ENCODE data around the gene ARPC5. TPM values are rescaled to one million over a fixed set of nuclear protein-coding genes. Genes with fewer than 3 reads are reported as not detected.

ARPC5 gene
- polyA plus RNA-seq, 3 donors, result 110 to 1,089 (median 1,064) TPM

- Histone ChIP-seq H3K36me3 (replicated peaks in 1 of 2; ENCODE audit: control insufficient read depth in 1 of 2, insufficient read depth in 2 of 2, low read length in 2 of 2) (no peaks in the 10 kb centered on the region), H3K4me2 (replicated peaks; ENCODE audit: extremely low read depth, low read length, poor library complexity, severe bottlenecking) (peak overlapping the region; percentile 51), H4K20me1 (ENCODE audit: insufficient read depth, low read length) (peaks cover 5% of the 10 kb centered on the region), H3K4me1 (ENCODE audit: control insufficient read depth in 1 of 2, insufficient read depth in 2 of 2, low read length in 2 of 2) (peaks cover 68 to 86% of the 10 kb centered on the region in 2 donors), H3K27me3 (ENCODE audit: control insufficient read depth in 2 of 2, insufficient read depth in 2 of 2, low read length in 2 of 2) (no peaks in the 10 kb centered on the region), H2AFZ (ENCODE audit: insufficient read depth, low read depth, low read length, poor library complexity, severe bottlenecking) (no peak overlapping the region), H3K9me3 (replicated peaks in 1 of 2; ENCODE audit: control insufficient read depth in 1 of 2, insufficient read depth in 1 of 2, low read length in 2 of 2) (no peaks in the 10 kb centered on the region), H3K27ac (ENCODE audit: low read depth in 1 of 2, low read length in 2 of 2) (peak overlapping the region; percentile 82 to 98), H3K79me2 (ENCODE audit: insufficient read depth, low read length) (peaks cover 30% of the 10 kb centered on the region), H3K9ac (ENCODE audit: insufficient read depth, low read length, poor library complexity, severe bottlenecking) (peak overlapping the region; percentile 22), H3K4me3 (replicated peaks in 1 of 3; ENCODE audit: low read depth in 2 of 3, low read length in 3 of 3) (peak overlapping the region in 1 of 3 experiments; percentile 30)
- H3K27ac Mint-ChIP-seq, result peak overlapping the region; percentile 97 to 100 (median 98)
- H3K4me3 Mint-ChIP-seq, result peak overlapping the region; percentile 60 to 80
- WGBS (ENCODE audit: insufficient coverage), result 0% methylated on average over 1 of the region's 3 CpGs
- TF ChIP-seq CTCF (IDR thresholded peaks at IDR 0.05), result no peak
- intact Hi-C loops (cut with micrococcal nuclease), result no loop called here
- peaks cover 75% of the 10 kb centered on the region for H3K4me1 Mint-ChIP-seq
- peaks cover 0 to 4% (median 0%) of the 10 kb centered on the region in 3 donors for H3K27me3 Mint-ChIP-seq (ENCODE audit: low read depth in 3 of 3)
- peak; percentile 84 to 91 (median 91) for DNase-seq
- H3K36me3 Mint-ChIP-seq, result peaks cover 7 to 21% of the 10 kb centered on the region in 2 donors
- H3K9me3 Mint-ChIP-seq, result peaks cover 0 to 7% (median 0%) of the 10 kb centered on the region in 7 donors
These were observed 42.2 kb downstream of the ARPC5 start for GRCh38 chr1:183593356-183593755.

GRCh38 chr1:183592733-183593132 is 42.9 kb downstream of the ARPC5 start:
- Histone ChIP-seq H4K20me1 (ENCODE audit: insufficient read depth, low read length) (peaks cover 5% of the 10 kb centered on the region), H3K9me3 (replicated peaks in 1 of 2; ENCODE audit: control insufficient read depth in 1 of 2, insufficient read depth in 1 of 2, low read length in 2 of 2) (no peaks in the 10 kb centered on the region), H3K4me1 (ENCODE audit: control insufficient read depth in 1 of 2, insufficient read depth in 2 of 2, low read length in 2 of 2) (peaks cover 66 to 85% of the 10 kb centered on the region in 2 donors), H3K27me3 (ENCODE audit: control insufficient read depth in 2 of 2, insufficient read depth in 2 of 2, low read length in 2 of 2) (no peaks in the 10 kb centered on the region), H3K79me2 (ENCODE audit: insufficient read depth, low read length) (peaks cover 36% of the 10 kb centered on the region), H3K36me3 (replicated peaks in 1 of 2; ENCODE audit: control insufficient read depth in 1 of 2, insufficient read depth in 2 of 2, low read length in 2 of 2) (no peaks in the 10 kb centered on the region), H3K4me2 (replicated peaks; ENCODE audit: extremely low read depth, low read length, poor library complexity, severe bottlenecking) (peak overlapping the region; percentile 51), H3K4me3 (replicated peaks in 1 of 3; ENCODE audit: low read depth in 2 of 3, low read length in 3 of 3) (peak overlapping the region in 1 of 3 experiments; percentile 30), H2AFZ (ENCODE audit: insufficient read depth, low read depth, low read length, poor library complexity, severe bottlenecking) (no peak overlapping the region), H3K9ac (ENCODE audit: insufficient read depth, low read length, poor library complexity, severe bottlenecking) (peak overlapping the region; percentile 22), H3K27ac (ENCODE audit: low read depth in 1 of 2, low read length in 2 of 2) (peak overlapping the region; percentile 82 to 98)
- peak overlapping the region; percentile 97 to 100 (median 98) for H3K27ac Mint-ChIP-seq
- no peak for TF ChIP-seq CTCF (IDR thresholded peaks at IDR 0.05)
- no peak overlapping the region for H3K4me3 Mint-ChIP-seq
- DNase-seq, result peak in 1 of 3 donors; percentile 44
- intact Hi-C loops (cut with micrococcal nuclease), result no loop called here
- peaks cover 10 to 20% of the 10 kb centered on the region in 2 donors for H3K36me3 Mint-ChIP-seq
- 58% methylated on average over 7 of the region's 7 CpGs for WGBS (ENCODE audit: insufficient coverage)
- H3K9me3 Mint-ChIP-seq, result peaks cover 0 to 7% (median 0%) of the 10 kb centered on the region in 7 donors
- H3K27me3 Mint-ChIP-seq (ENCODE audit: low read depth in 3 of 3), result peaks cover 0 to 4% (median 0%) of the 10 kb centered on the region in 3 donors
- peaks cover 73% of the 10 kb centered on the region for H3K4me1 Mint-ChIP-seq

Measured in CD14-positive monocyte (primary cell).